IMR-90 (cell line): ENCODE measurements around the gene SHC2. TPM values are rescaled to one million over a fixed set of nuclear protein-coding genes. Genes with fewer than 3 reads are reported as not detected.

Source experiments
- ATAC-seq: fragments of 200-7000 bp; cut with Tn5 transposase; 2 replicates; pipeline ENCODE4 v1.9.1; 2020; ENCODE audit warnings: low read depth, mild to moderate bottlenecking, moderate library complexity
- BruUV-seq: library from RNA; stranded (reverse); fragments of 400-500 nt; replicated peaks from 2 replicates; lab custom pipeline; 2021; lab: Mats Ljungman, UMichigan
- CTCF ChIA-PET: fragments of 300-600 bp; formaldehyde crosslinking; extraction: SDS; loops from one replicate; lab custom pipeline; 2021; ENCODE audit warnings: antibody characterized with exemption; lab: Yijun Ruan, JAX
- POLR2A ChIA-PET: fragments of 300-600 bp; sonication (Branson Sonifier 250); formaldehyde crosslinking; loops from one replicate; lab custom pipeline; 2022; ENCODE audit warnings: antibody characterized with exemption; ENCODE audit not compliant: unreplicated experiment; lab: Charles Lee
- DNase-seq: peaks from one replicate; pipeline ENCODE4 v3.0.0; 2013
- H2AFZ ChIP-seq: replicated peaks from 2 replicates; pipeline ENCODE3; 2013; ENCODE audit warnings: low read length, mild to moderate bottlenecking; ENCODE audit not compliant: poor library complexity
- H2AK5ac ChIP-seq: 2 replicates; pipeline ENCODE4 v1.6.1; 2013; ENCODE audit warnings: low read depth, low read length, inconsistent platforms
- H2AK9ac ChIP-seq: replicated peaks from 2 replicates; pipeline ENCODE3; 2013; ENCODE audit warnings: mild to moderate bottlenecking, low read depth, low read length, moderate library complexity; ENCODE audit not compliant: poor library complexity
- H2BK120ac ChIP-seq: 2 replicates; pipeline ENCODE4 v1.6.1; 2013; ENCODE audit warnings: low read depth, low read length, inconsistent platforms
- H2BK15ac ChIP-seq: 3 replicates; pipeline ENCODE4 v1.6.1; 2013; ENCODE audit warnings: low read depth, low read length, inconsistent platforms
- H2BK20ac ChIP-seq: 2 replicates; pipeline ENCODE4 v1.6.1; 2013; ENCODE audit warnings: low read depth, mild to moderate bottlenecking, inconsistent platforms, low read length, moderate library complexity
- H2BK5ac ChIP-seq: 2 replicates; pipeline ENCODE4 v1.6.1; 2013; ENCODE audit warnings: mild to moderate bottlenecking, low read depth, low read length, inconsistent platforms; ENCODE audit not compliant: poor library complexity, severe bottlenecking
- H3K14ac ChIP-seq: replicated peaks from 2 replicates; pipeline ENCODE4 v1.6.1; 2013; ENCODE audit warnings: low read depth, low read length, inconsistent platforms
- H3K18ac ChIP-seq: 2 replicates; pipeline ENCODE4 v1.6.1; 2013; ENCODE audit warnings: low read depth, low read length, control low read depth
- H3K23ac ChIP-seq: 2 replicates; pipeline ENCODE4 v1.6.1; 2013; ENCODE audit warnings: low read depth, low read length, inconsistent platforms
- H3K27ac ChIP-seq: 2 replicates; pipeline ENCODE4 v1.5.1; 2013; ENCODE audit warnings: mild to moderate bottlenecking, control low read depth, low read length; ENCODE audit not compliant: insufficient read depth
- H3K27me3 ChIP-seq: 2 replicates; pipeline ENCODE4 v1.6.1; 2013; ENCODE audit warnings: low read length; ENCODE audit not compliant: control insufficient read depth, insufficient read depth
- H3K36me3 ChIP-seq: 2 replicates; pipeline ENCODE4 v1.6.1; 2013; ENCODE audit warnings: low read length, mixed read lengths; ENCODE audit not compliant: control insufficient read depth, insufficient read depth
- H3K4ac ChIP-seq: 2 replicates; pipeline ENCODE4 v1.6.1; 2013; ENCODE audit warnings: low read depth, low read length, inconsistent platforms
- H3K4me1 ChIP-seq: 2 replicates; pipeline ENCODE4 v1.6.1; 2013; ENCODE audit warnings: low read length, mixed read lengths; ENCODE audit not compliant: control insufficient read depth, insufficient read depth
- H3K4me2 ChIP-seq: 2 replicates; pipeline ENCODE4 v1.6.1; 2013; ENCODE audit warnings: low read depth, mild to moderate bottlenecking, control low read depth, low read length, moderate library complexity
- H3K4me3 ChIP-seq: 2 replicates; pipeline ENCODE4 v1.5.1; 2013; ENCODE audit warnings: low read depth, mild to moderate bottlenecking, control low read depth, low read length, moderate library complexity; ENCODE audit not compliant: insufficient read depth
- H3K56ac ChIP-seq: 2 replicates; pipeline ENCODE4 v1.6.1; 2013; ENCODE audit warnings: low read length, inconsistent platforms; ENCODE audit not compliant: insufficient read depth; ENCODE audit errors: extremely low read depth
- H3K79me1 ChIP-seq, 2 experiments: 2 replicates each; pipeline ENCODE4 v1.6.1; 2013; ENCODE audit warnings: low read length in 2 of 2, inconsistent platforms in 1 of 2, low read depth in 1 of 2
- H3K9ac ChIP-seq: 2 replicates; pipeline ENCODE4 v1.6.1; 2013; ENCODE audit warnings: low read depth, low read length, control low read depth
- H3K9me1 ChIP-seq: 2 replicates; pipeline ENCODE4 v1.6.1; 2013; ENCODE audit warnings: low read length, inconsistent platforms; ENCODE audit not compliant: insufficient read depth
- H3K9me3 ChIP-seq: 2 replicates; pipeline ENCODE4 v1.6.1; 2013; ENCODE audit warnings: low read length; ENCODE audit not compliant: control insufficient read depth, insufficient read depth
- H4K20me1 ChIP-seq: 2 replicates; pipeline ENCODE4 v1.6.1; 2013; ENCODE audit warnings: low read length, inconsistent platforms; ENCODE audit not compliant: insufficient read depth
- H4K5ac ChIP-seq: 2 replicates; pipeline ENCODE4 v1.6.1; 2013; ENCODE audit warnings: mild to moderate bottlenecking, low read depth, low read length, control low read depth
- H4K8ac ChIP-seq, 2 experiments: 2 replicates each; pipeline ENCODE4 v1.6.1; 2013; ENCODE audit warnings: low read depth in 2 of 2, low read length in 2 of 2, control low read depth in 1 of 2, inconsistent platforms in 1 of 2
- H4K91ac ChIP-seq: 2 replicates; pipeline ENCODE4 v1.6.1; 2013; ENCODE audit warnings: low read depth, low read length, inconsistent platforms; ENCODE audit not compliant: insufficient read depth
- BHLHE40 ChIP-seq: fragments of 150-350 bp; IDR thresholded peaks from 2 replicates; pipeline ENCODE4 v1.6.1; 2016; ENCODE audit warnings: mild to moderate bottlenecking, low read depth, low read length
- CEBPB ChIP-seq: IDR thresholded peaks from 2 replicates; pipeline ENCODE4 v1.6.1; 2012; ENCODE audit warnings: low read depth, low read length, improper control_type of control experiment
- CHD1 ChIP-seq: IDR thresholded peaks from 2 replicates; pipeline ENCODE4 v1.6.1; 2012; ENCODE audit warnings: low read depth, low read length, improper control_type of control experiment
- FOS ChIP-seq: fragments of 150-350 bp; IDR thresholded peaks from 2 replicates; pipeline ENCODE4 v1.6.1; 2016; ENCODE audit warnings: low read depth, low read length
- MAFK ChIP-seq: IDR thresholded peaks from 2 replicates; pipeline ENCODE4 v1.6.1; 2012; ENCODE audit warnings: low read depth, low read length, improper control_type of control experiment
- MAZ ChIP-seq: IDR thresholded peaks from 2 replicates; pipeline ENCODE4 v1.6.1; 2012; ENCODE audit warnings: low read depth, mild to moderate bottlenecking, low read length, improper control_type of control experiment, moderate library complexity, borderline replicate concordance
- MXI1 ChIP-seq: IDR thresholded peaks from 2 replicates; pipeline ENCODE4 v1.6.1; 2012; ENCODE audit warnings: low read depth, mild to moderate bottlenecking, low read length, moderate library complexity, borderline replicate concordance
- RAD21 ChIP-seq: IDR thresholded peaks from 2 replicates; pipeline ENCODE4 v1.6.1; 2012; ENCODE audit warnings: low read length, improper control_type of control experiment
- RCOR1 ChIP-seq: IDR thresholded peaks from 2 replicates; pipeline ENCODE4 v1.6.1; 2012; ENCODE audit warnings: mild to moderate bottlenecking, low read length, improper control_type of control experiment; ENCODE audit not compliant: insufficient replicate concordance
- SMC3 ChIP-seq: fragments of 150-350 bp; IDR thresholded peaks from 2 replicates; pipeline ENCODE4 v1.6.1; 2016; ENCODE audit warnings: low read depth, mild to moderate bottlenecking, antibody characterized with exemption, low read length, moderate library complexity
- WGBS, 2 experiments: methylation state at CpG; one replicate each; pipeline versions ENCODE4 v1.1.5 to v1.1.7; 2013; ENCODE audit warnings: missing lambda C conversion rate in 2 of 2; ENCODE audit not compliant: insufficient read length in 1 of 2; ENCODE audit errors: extremely low coverage in 2 of 2; 5-methylcytosine and 5-hydroxymethylcytosine counted together
- dilution Hi-C: fragments of 300-500 bp; cut with HindIII; formaldehyde crosslinking; loops from one replicate; pipeline ENCODE4 v1.14.3; 2018; ENCODE audit warnings: low sequenced_read_pairs; ENCODE audit not compliant: unreplicated experiment
- in situ Hi-C: fragments of 300-500 bp; cut with MboI; formaldehyde crosslinking; loops from 3 replicates; pipeline ENCODE4 v1.14.3; 2019; ENCODE audit warnings: low sequenced_read_pairs, inconsistent platforms, mixed read lengths
- intact Hi-C: fragments of 100-400 bp; cut with micrococcal nuclease; formaldehyde crosslinking; loops from 2 replicates; pipeline ENCODE4 v1.10.0; 2022
- polyA plus RNA-seq, 3 experiments: library from polyadenylated mRNA; depleted of rRNA; stranded (reverse); fragments of >200 nt; gene quantifications; 2 replicates each; pipeline ENCODE4 v1.2.3, GENCODE V29; 2012; ENCODE audit warnings: low replicate concordance in 1 of 3
- total RNA-seq: library from RNA; depleted of rRNA; stranded (reverse); fragments of >200 nt; gene quantifications from 2 replicates; pipeline ENCODE4 v1.2.3, GENCODE V29; 2012
- TF ChIP-seq, protein P1 (sequence below): fragments of 150-350 bp; IDR thresholded peaks from 2 replicates; pipeline ENCODE4 v1.6.1; 2016; ENCODE audit warnings: low read depth, mild to moderate bottlenecking, low read length, moderate library complexity, borderline replicate concordance

The SHC2 gene
- total and polyA plus RNA-seq, 2 of the 4 experiments (the other 2 are of a cell fraction), result 0.68 TPM; not detected in 1

- dilution Hi-C loops, result no loop called here
- peaks cover 2% of the 10 kb centered on the region; the same call in 1 of the 2 replicates for H3K4me1 ChIP-seq
- BruUV-seq, result no TSS peak
Observed at GRCh38 chr19:467554-467953, 6.7 kb upstream of the SHC2 start.

More at GRCh38 chr19:467554-467953, 6.7 kb upstream of the SHC2 start:
- CTCF ChIA-PET, result no interaction called here
- H3K4ac ChIP-seq, result no peak overlapping the region
- POLR2A ChIA-PET, result no interaction called here
- no peak overlapping the region for H3K9ac ChIP-seq
- no peaks in the 10 kb centered on the region; the same call in 1 of the 2 replicates for H3K9me3 ChIP-seq
- no peak overlapping the region for H3K4me2 ChIP-seq
- no peak overlapping the region for H2BK120ac ChIP-seq
- DNase-seq (no peak), ATAC-seq (no peak)
- H4K20me1 ChIP-seq, result no peaks in the 10 kb centered on the region
- 83% methylated on average over 3 of the region's 11 CpGs; no CpG with 5 or more reads in 1 of the 2 experiments for WGBS, 2 experiments
- no peak overlapping the region for H4K8ac ChIP-seq
- no peaks in the 10 kb centered on the region for H3K9me1 ChIP-seq
- H2BK20ac ChIP-seq, result no peak overlapping the region
- H3K4me3 ChIP-seq, result no peak overlapping the region
- no peak overlapping the region for H3K23ac ChIP-seq
- intact Hi-C loops, result no loop called here
- H2BK15ac ChIP-seq, result no peak overlapping the region
- in situ Hi-C loops, result no loop called here
- no peak for TF ChIP-seq MXI1
- TF ChIP-seq CEBPB, result no peak
- no peak for TF ChIP-seq CHD1
- TF ChIP-seq, protein P1, sequence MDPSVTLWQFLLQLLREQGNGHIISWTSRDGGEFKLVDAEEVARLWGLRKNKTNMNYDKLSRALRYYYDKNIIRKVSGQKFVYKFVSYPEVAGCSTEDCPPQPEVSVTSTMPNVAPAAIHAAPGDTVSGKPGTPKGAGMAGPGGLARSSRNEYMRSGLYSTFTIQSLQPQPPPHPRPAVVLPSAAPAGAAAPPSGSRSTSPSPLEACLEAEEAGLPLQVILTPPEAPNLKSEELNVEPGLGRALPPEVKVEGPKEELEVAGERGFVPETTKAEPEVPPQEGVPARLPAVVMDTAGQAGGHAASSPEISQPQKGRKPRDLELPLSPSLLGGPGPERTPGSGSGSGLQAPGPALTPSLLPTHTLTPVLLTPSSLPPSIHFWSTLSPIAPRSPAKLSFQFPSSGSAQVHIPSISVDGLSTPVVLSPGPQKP, result no peak
- no peak for TF ChIP-seq MAFK
- no peak for TF ChIP-seq SMC3
- TF ChIP-seq FOS, result no peak
- no peak for TF ChIP-seq MAZ
- no peak for TF ChIP-seq RCOR1
- TF ChIP-seq BHLHE40, result no peak
- no peak for TF ChIP-seq RAD21
- no peak overlapping the region for H4K91ac ChIP-seq
- no peaks in the 10 kb centered on the region for H3K36me3 ChIP-seq
- no peaks in the 10 kb centered on the region for H3K79me1 ChIP-seq
- no peak overlapping the region for H2AK9ac ChIP-seq
- H3K27me3 ChIP-seq, result no peaks in the 10 kb centered on the region; the same call in none of the 2 replicates
- H3K18ac ChIP-seq, result no peak overlapping the region
- no peak overlapping the region for H2AK5ac ChIP-seq
- H4K5ac ChIP-seq, result no peak overlapping the region
- H3K14ac ChIP-seq, result no peak overlapping the region
- no peak overlapping the region for H3K27ac ChIP-seq
- no peak overlapping the region for H2AFZ ChIP-seq
- H3K56ac ChIP-seq, result no peak overlapping the region
- H2BK5ac ChIP-seq, result no peak overlapping the region
